ENCODE results near the gene DUSP21.

DNA sequence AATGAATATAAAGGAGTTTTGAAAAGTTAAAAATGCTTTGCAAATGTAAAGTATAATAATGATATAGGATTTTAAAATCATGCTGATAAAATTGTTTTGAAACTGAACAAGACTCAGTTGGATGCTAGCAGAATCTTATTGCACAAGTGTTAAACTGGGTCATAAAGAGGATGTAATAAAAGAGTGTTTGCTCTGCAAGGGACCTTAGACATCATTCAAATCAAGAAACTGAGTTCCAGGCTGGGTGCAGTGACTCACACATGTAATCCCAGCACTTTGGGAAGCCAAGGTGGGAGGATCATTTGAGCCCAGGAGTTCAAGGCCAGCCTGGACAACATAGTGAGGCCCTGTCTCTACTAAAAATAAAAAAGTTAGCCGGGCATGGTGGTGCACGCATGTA lies 27.5 kb upstream of the DUSP21 start:
- TF ChIP-seq, protein P1, sequence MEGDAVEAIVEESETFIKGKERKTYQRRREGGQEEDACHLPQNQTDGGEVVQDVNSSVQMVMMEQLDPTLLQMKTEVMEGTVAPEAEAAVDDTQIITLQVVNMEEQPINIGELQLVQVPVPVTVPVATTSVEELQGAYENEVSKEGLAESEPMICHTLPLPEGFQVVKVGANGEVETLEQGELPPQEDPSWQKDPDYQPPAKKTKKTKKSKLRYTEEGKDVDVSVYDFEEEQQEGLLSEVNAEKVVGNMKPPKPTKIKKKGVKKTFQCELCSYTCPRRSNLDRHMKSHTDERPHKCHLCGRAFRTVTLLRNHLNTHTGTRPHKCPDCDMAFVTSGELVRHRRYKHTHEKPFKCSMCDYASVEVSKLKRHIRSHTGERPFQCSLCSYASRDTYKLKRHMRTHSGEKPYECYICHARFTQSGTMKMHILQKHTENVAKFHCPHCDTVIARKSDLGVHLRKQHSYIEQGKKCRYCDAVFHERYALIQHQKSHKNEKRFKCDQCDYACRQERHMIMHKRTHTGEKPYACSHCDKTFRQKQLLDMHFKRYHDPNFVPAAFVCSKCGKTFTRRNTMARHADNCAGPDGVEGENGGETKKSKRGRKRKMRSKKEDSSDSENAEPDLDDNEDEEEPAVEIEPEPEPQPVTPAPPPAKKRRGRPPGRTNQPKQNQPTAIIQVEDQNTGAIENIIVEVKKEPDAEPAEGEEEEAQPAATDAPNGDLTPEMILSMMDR (IDR thresholded peaks at IDR 0.05 in 4 of 5, conservative IDR thresholded peaks at IDR 0.05 in 1 of 5): no peak
- TF ChIP-seq POLR2A (IDR thresholded peaks at IDR 0.05): no peak

All from gastrocnemius medialis (tissue), 4 donors.